WERI-Rb-1 (cell line): ENCODE measurements around the gene AFTPH.

ENCODE experiments used
- DNase-seq: peaks from one replicate; pipeline ENCODE4 v3.0.0-alpha.2; 2020
- H3K27ac ChIP-seq: fragments of 250-450 bp; sonication (Bioruptor Pico); 2 replicates; pipeline ENCODE4 v1.5.1; 2020; ENCODE audit warnings: mild to moderate bottlenecking, moderate library complexity
- H3K27me3 ChIP-seq: fragments of 250-450 bp; sonication (Bioruptor Pico); 2 replicates; pipeline ENCODE4 v1.5.1; 2021; ENCODE audit warnings: mild to moderate bottlenecking, low read depth, moderate library complexity; ENCODE audit not compliant: insufficient read depth, severe bottlenecking
- H3K36me3 ChIP-seq: fragments of 250-450 bp; sonication (Bioruptor Pico); 2 replicates; pipeline ENCODE4 v1.5.1; 2020; ENCODE audit warnings: mild to moderate bottlenecking, moderate library complexity
- H3K4me3 ChIP-seq: 2 replicates; pipeline ENCODE4 v1.5.1; 2011; ENCODE audit warnings: low read depth, mild to moderate bottlenecking, control low read depth, low read length
- H3K9me3 ChIP-seq: fragments of 250-450 bp; sonication (Bioruptor Pico); 2 replicates; pipeline ENCODE4 v1.5.1; 2021; ENCODE audit warnings: mild to moderate bottlenecking, moderate library complexity; ENCODE audit not compliant: severe bottlenecking
- TF ChIP-seq, protein P1 (sequence below): IDR thresholded peaks from 2 replicates; pipeline ENCODE4 v1.5.1; 2011; ENCODE audit warnings: low read depth, mild to moderate bottlenecking, control low read depth, inconsistent platforms, low read length

Gene AFTPH

DNA sequence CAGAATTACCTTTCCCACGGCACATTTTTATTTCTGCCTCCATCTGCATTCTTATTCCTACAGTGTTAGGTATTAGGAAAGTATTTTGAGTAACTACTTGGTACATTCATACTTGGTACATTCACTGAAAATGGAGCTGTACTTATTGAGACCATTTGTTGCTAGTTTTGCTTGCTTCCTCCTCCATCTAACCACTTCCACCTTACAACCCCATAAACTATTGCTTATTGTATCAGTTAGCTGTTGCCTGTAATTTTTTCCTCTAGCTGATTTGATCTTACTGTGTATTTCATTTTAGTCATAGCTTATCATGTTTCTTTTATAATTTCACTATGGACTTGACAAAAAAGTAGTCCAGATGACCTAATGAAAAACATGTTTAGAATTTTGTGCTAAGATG lies 50.7 kb downstream of the AFTPH start:
- no peaks in the 10 kb centered on the region for H3K9me3 ChIP-seq
- H3K27ac ChIP-seq = no peak overlapping the region
- no peak overlapping the region for H3K4me3 ChIP-seq
- H3K36me3 ChIP-seq = peaks cover 22% of the 10 kb centered on the region
- H3K27me3 ChIP-seq = no peaks in the 10 kb centered on the region
- TF ChIP-seq, protein P1, sequence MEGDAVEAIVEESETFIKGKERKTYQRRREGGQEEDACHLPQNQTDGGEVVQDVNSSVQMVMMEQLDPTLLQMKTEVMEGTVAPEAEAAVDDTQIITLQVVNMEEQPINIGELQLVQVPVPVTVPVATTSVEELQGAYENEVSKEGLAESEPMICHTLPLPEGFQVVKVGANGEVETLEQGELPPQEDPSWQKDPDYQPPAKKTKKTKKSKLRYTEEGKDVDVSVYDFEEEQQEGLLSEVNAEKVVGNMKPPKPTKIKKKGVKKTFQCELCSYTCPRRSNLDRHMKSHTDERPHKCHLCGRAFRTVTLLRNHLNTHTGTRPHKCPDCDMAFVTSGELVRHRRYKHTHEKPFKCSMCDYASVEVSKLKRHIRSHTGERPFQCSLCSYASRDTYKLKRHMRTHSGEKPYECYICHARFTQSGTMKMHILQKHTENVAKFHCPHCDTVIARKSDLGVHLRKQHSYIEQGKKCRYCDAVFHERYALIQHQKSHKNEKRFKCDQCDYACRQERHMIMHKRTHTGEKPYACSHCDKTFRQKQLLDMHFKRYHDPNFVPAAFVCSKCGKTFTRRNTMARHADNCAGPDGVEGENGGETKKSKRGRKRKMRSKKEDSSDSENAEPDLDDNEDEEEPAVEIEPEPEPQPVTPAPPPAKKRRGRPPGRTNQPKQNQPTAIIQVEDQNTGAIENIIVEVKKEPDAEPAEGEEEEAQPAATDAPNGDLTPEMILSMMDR = no peak
- no peak for DNase-seq

DNA sequence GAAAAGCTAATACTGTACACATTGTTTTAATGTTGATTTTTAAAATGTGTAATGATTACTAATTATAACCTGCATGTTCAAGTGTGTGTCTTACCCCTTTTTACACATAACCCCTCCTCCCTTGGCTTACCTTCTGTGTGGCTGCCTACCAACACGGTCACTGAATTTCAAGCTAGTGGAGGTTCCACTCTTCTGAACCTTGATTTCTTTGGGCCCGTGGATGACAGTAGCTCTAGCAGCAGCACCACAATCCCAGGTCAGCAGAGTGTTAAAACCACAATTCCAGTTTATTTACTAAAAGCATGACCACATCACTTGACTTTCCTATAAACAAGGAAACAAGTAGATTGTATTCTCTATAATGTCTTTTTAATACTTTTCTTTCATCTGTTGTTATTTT lies 56.9 kb downstream of the AFTPH start:
- no peak for DNase-seq
- Histone ChIP-seq H3K27ac (no peak overlapping the region), H3K4me3 (no peak overlapping the region), H3K27me3 (no peaks in the 10 kb centered on the region), H3K9me3 (no peaks in the 10 kb centered on the region), H3K36me3 (peaks cover 13% of the 10 kb centered on the region)
- TF ChIP-seq, protein P1 = no peak

- Histone ChIP-seq H3K4me3 (no peak overlapping the region), H3K9me3 (no peaks in the 10 kb centered on the region), H3K36me3 (peaks cover 13% of the 10 kb centered on the region), H3K27me3 (no peaks in the 10 kb centered on the region), H3K27ac (no peak overlapping the region)
- TF ChIP-seq, protein P1 = no peak
- DNase-seq = no peak
Measured at GRCh38 chr2:64581777-64582539, 57.8 kb downstream of the AFTPH start.

GRCh38 chr2:64582774-64583340 lies 58.7 kb downstream of the AFTPH start:
- Histone ChIP-seq H3K27ac (no peak overlapping the region), H3K9me3 (no peaks in the 10 kb centered on the region), H3K4me3 (no peak overlapping the region), H3K36me3 (peaks cover 11% of the 10 kb centered on the region), H3K27me3 (no peaks in the 10 kb centered on the region)
- DNase-seq = no peak
- TF ChIP-seq, protein P1 = no peak

DNA sequence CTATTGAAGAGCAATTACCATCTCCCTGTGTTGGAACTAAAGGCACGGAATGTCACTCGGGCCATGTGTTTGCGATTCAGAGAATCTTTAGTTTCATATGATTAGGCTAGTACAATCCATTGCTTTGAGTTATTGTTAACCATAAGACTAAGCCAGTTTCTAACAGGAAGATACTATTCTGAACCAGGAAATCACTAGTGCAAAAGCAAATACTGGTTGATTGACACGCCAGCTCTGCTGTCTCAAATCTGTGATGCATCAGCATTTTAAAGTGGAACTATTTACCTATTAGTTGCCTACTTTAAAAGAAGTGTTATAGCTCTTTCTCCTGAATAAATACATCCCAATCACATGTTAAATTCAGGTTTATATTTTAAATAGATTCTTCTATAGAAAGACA lies 61.9 kb downstream of the AFTPH start:
- Histone ChIP-seq H3K4me3 (no peak overlapping the region), H3K27me3 (no peaks in the 10 kb centered on the region), H3K36me3 (peaks cover 17% of the 10 kb centered on the region), H3K27ac (no peak overlapping the region), H3K9me3 (no peaks in the 10 kb centered on the region)
- DNase-seq = no peak
- TF ChIP-seq, protein P1 = no peak
